SK-N-SH (cell line): ENCODE data around the gene ALOX5AP. TPM values are rescaled to one million over a fixed set of nuclear protein-coding genes. Genes with fewer than 3 reads are reported as not detected.

Experiments
- CHD2 ChIP-seq: fragments of 150-350 bp; IDR thresholded peaks from 2 replicates; pipeline ENCODE4 v1.6.1; 2018; ENCODE audit warnings: low read length; ENCODE audit not compliant: partially characterized antibody
- ELF1 ChIP-seq: IDR thresholded peaks from 2 replicates; pipeline ENCODE4 v1.4.0; 2012
- EP300 ChIP-seq, 2 experiments: IDR thresholded peaks; 2 replicates each; pipeline versions ENCODE4 v1.4.0 to v1.6.1; 2012; ENCODE audit warnings: borderline replicate concordance in 1 of 2, low read depth in 1 of 2, low read length in 1 of 2
- FOSL2 ChIP-seq: IDR thresholded peaks from 2 replicates; pipeline ENCODE4 v1.4.0; 2012; ENCODE audit warnings: low read depth, mild to moderate bottlenecking, moderate library complexity, borderline replicate concordance
- FOXJ3 ChIP-seq: sonication (generic); formaldehyde crosslinking; IDR thresholded peaks from 2 replicates; pipeline ENCODE4 v1.5.1; 2020; ENCODE audit warnings: mild to moderate bottlenecking, missing genetic modification reagents
- FOXM1 ChIP-seq: IDR thresholded peaks from 2 replicates; pipeline ENCODE4 v1.4.0; 2012; ENCODE audit warnings: low read depth, mild to moderate bottlenecking
- GABPA ChIP-seq: IDR thresholded peaks from 2 replicates; pipeline ENCODE4 v1.4.0; 2012; ENCODE audit warnings: low read depth, mild to moderate bottlenecking
- GATA2 ChIP-seq: sonication (generic); formaldehyde crosslinking; IDR thresholded peaks from 2 replicates; pipeline ENCODE4 v1.5.0; 2020; ENCODE audit warnings: mild to moderate bottlenecking, missing genetic modification reagents
- JUND ChIP-seq: IDR thresholded peaks from 2 replicates; pipeline ENCODE4 v1.4.0; 2012
- MEF2A ChIP-seq: IDR thresholded peaks from 2 replicates; pipeline ENCODE4 v1.4.0; 2012; ENCODE audit warnings: low read depth, borderline replicate concordance
- NFIC ChIP-seq: IDR thresholded peaks from 2 replicates; pipeline ENCODE4 v1.4.0; 2012; ENCODE audit warnings: borderline replicate concordance
- PBX3 ChIP-seq: IDR thresholded peaks from 2 replicates; pipeline ENCODE4; 2012
- RCOR1 ChIP-seq: fragments of 150-350 bp; IDR thresholded peaks from 2 replicates; pipeline ENCODE4 v1.6.1; 2017; ENCODE audit warnings: antibody characterized with exemption, low read length
- RXRA ChIP-seq: IDR thresholded peaks from 2 replicates; pipeline ENCODE4 v1.4.0; 2012; ENCODE audit warnings: low read depth, mild to moderate bottlenecking, borderline replicate concordance
- SIN3A ChIP-seq: IDR thresholded peaks from 2 replicates; pipeline ENCODE4 v1.6.1; 2012; ENCODE audit warnings: low read depth, mild to moderate bottlenecking, low read length, moderate library complexity, borderline replicate concordance
- SMC3 ChIP-seq: IDR thresholded peaks from 2 replicates; pipeline ENCODE4 v1.6.1; 2012; ENCODE audit warnings: low read depth, low read length, improper control_type of control experiment
- TAF1 ChIP-seq: IDR thresholded peaks from 2 replicates; pipeline ENCODE4 v1.6.1; 2012; ENCODE audit warnings: low read depth, mild to moderate bottlenecking, low read length, moderate library complexity, borderline replicate concordance
- TCF12 ChIP-seq: IDR thresholded peaks from 2 replicates; pipeline ENCODE4 v1.4.0; 2012
- TEAD4 ChIP-seq: IDR thresholded peaks from 2 replicates; pipeline ENCODE4 v1.4.0; 2012; ENCODE audit warnings: mild to moderate bottlenecking, borderline replicate concordance; ENCODE audit not compliant: insufficient read depth
- USF1 ChIP-seq: IDR thresholded peaks from 2 replicates; pipeline ENCODE4 v1.4.0; 2012; ENCODE audit warnings: low read depth, borderline replicate concordance
- YY1 ChIP-seq: IDR thresholded peaks from 2 replicates; pipeline ENCODE4 v1.4.0; 2012; ENCODE audit warnings: low read depth, mild to moderate bottlenecking
- polyA plus RNA-seq, 3 experiments: library from polyadenylated mRNA; depleted of rRNA; stranded (reverse); fragments of >200 nt; gene quantifications; 2 replicates each; pipeline ENCODE4 v1.2.3, GENCODE V29; 2012
- TF ChIP-seq, protein P1 (sequence below): IDR thresholded peaks from 2 replicates; pipeline ENCODE4 v1.4.0; 2012; ENCODE audit warnings: low read depth
- TF ChIP-seq, protein P2 (sequence below): fragments of 150-350 bp; IDR thresholded peaks from 2 replicates; pipeline ENCODE4 v1.6.1; 2016; ENCODE audit warnings: mild to moderate bottlenecking, low read depth, low read length
- TF ChIP-seq, protein P3 (sequence below): IDR thresholded peaks from 2 replicates; pipeline ENCODE4 v1.4.0; 2012; ENCODE audit warnings: low read depth, borderline replicate concordance
- TF ChIP-seq, protein P4 (sequence below): fragments of 150-350 bp; IDR thresholded peaks from 2 replicates; pipeline ENCODE4 v1.6.1; 2017; ENCODE audit warnings: antibody characterized with exemption, low read length, low read depth, borderline replicate concordance

The ALOX5AP gene
- polyA plus RNA-seq, 1 of the 3 experiments (the other 2 are of a cell fraction) = 1.3 TPM

- TF ChIP-seq ELF1 (peak; percentile 47; the same call in 1 of the 2 replicates), RXRA (peak; percentile 100), TAF1 (no peak), TEAD4 (peak; percentile 97), FOXJ3 (no peak), GATA2 (no peak), EP300 (IDR thresholded peaks at IDR 0.05; ENCODE audit: borderline replicate concordance in 1 of 2, low read depth in 1 of 2, low read length in 1 of 2) (peak; percentile 70 to 95), MEF2A (peak; percentile 86), CHD2 (no peak), PBX3 (peak; percentile 87), FOXM1 (peak; percentile 51; the same call in 1 of the 2 replicates), GABPA (peak; percentile 29; the same call in 1 of the 2 replicates), SMC3 (no peak), NFIC (peak; percentile 89), JUND (peak; percentile 97), USF1 (no peak; the same call in 1 of the 2 replicates), YY1 (no peak), SIN3A (no peak; the same call in 1 of the 2 replicates), RCOR1 (no peak), FOSL2 (peak; percentile 98), TCF12 (peak; percentile 98)
- TF ChIP-seq, protein P1, sequence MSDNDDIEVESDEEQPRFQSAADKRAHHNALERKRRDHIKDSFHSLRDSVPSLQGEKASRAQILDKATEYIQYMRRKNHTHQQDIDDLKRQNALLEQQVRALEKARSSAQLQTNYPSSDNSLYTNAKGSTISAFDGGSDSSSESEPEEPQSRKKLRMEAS = peak; percentile 75
- TF ChIP-seq, protein P2, sequence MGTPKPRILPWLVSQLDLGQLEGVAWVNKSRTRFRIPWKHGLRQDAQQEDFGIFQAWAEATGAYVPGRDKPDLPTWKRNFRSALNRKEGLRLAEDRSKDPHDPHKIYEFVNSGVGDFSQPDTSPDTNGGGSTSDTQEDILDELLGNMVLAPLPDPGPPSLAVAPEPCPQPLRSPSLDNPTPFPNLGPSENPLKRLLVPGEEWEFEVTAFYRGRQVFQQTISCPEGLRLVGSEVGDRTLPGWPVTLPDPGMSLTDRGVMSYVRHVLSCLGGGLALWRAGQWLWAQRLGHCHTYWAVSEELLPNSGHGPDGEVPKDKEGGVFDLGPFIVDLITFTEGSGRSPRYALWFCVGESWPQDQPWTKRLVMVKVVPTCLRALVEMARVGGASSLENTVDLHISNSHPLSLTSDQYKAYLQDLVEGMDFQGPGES = no peak
- TF ChIP-seq, protein P3, sequence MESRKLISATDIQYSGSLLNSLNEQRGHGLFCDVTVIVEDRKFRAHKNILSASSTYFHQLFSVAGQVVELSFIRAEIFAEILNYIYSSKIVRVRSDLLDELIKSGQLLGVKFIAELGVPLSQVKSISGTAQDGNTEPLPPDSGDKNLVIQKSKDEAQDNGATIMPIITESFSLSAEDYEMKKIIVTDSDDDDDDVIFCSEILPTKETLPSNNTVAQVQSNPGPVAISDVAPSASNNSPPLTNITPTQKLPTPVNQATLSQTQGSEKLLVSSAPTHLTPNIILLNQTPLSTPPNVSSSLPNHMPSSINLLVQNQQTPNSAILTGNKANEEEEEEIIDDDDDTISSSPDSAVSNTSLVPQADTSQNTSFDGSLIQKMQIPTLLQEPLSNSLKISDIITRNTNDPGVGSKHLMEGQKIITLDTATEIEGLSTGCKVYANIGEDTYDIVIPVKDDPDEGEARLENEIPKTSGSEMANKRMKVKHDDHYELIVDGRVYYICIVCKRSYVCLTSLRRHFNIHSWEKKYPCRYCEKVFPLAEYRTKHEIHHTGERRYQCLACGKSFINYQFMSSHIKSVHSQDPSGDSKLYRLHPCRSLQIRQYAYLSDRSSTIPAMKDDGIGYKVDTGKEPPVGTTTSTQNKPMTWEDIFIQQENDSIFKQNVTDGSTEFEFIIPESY = no peak; the same call in 1 of the 2 replicates
- TF ChIP-seq, protein P4, sequence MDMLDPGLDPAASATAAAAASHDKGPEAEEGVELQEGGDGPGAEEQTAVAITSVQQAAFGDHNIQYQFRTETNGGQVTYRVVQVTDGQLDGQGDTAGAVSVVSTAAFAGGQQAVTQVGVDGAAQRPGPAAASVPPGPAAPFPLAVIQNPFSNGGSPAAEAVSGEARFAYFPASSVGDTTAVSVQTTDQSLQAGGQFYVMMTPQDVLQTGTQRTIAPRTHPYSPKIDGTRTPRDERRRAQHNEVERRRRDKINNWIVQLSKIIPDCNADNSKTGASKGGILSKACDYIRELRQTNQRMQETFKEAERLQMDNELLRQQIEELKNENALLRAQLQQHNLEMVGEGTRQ = no peak
Measured at GRCh38 chr13:30743319-30744055, 8.1 kb downstream of the ALOX5AP start (continued).
